Pancreas (tissue), 10 donors: ENCODE data around the gene LAMA2. TPM values are rescaled to one million over a fixed set of nuclear protein-coding genes. Genes with fewer than 3 reads are reported as not detected.
"Not testable (repeated sequence)": the region's sequence is repeated elsewhere in the genome, so short reads cannot be mapped to it uniquely, and the experiment has no call there.

Experiments used
- ATAC-seq, 4 donors: fragments of 200-7000 bp; cut with Tn5 transposase; one replicate each; pipeline versions ENCODE4 v1.8.0 to v1.9.1; 2020; ENCODE audit warnings: mild to moderate bottlenecking in 4 of 4, moderate library complexity in 4 of 4
- DNase-seq, 6 donors: peaks; one replicate each; pipeline ENCODE4 v3.0.0-alpha.2; 2020
- FAIRE-seq: peaks from 2 replicates; lab custom pipeline; 2012; peaks lifted over from hg19 to GRCh38; lab: Jason Lieb, UNC
- H3K27ac ChIP-seq, 4 donors: fragments of 200-600 bp; sonication (generic); 1 replicate in 3 of 4; 2 replicates in 1 of 4; pipeline versions ENCODE4 v1.5.0 to v1.8.0; 2020
- H3K27me3 ChIP-seq, 4 donors: fragments of 200-600 bp; one replicate each; pipeline ENCODE4 v1.8.0; 2021
- H3K36me3 ChIP-seq, 3 donors: fragments of 200-600 bp; sonication (generic) in 1 of 3; one replicate each; pipeline versions ENCODE4 v1.5.0 to v1.8.0; 2020 to 2021
- H3K4me1 ChIP-seq, 3 donors: fragments of 200-600 bp; one replicate each; pipeline ENCODE4 v1.8.0; 2021
- H3K4me3 ChIP-seq, 4 donors: fragments of 200-600 bp; sonication (generic) in 2 of 4; one replicate each; pipeline versions ENCODE4 v1.5.0 to v1.8.0; 2020 to 2021
- H3K9me3 ChIP-seq, 4 donors: fragments of 200-600 bp; one replicate each; pipeline ENCODE4 v1.8.0; 2021
- CTCF ChIP-seq, 4 donors: fragments of 200-600 bp; sonication (generic) in 3 of 4; IDR thresholded peaks; one replicate each; pipeline versions ENCODE4 v1.5.0 to v1.8.0; 2021; ENCODE audit warnings: antibody characterized with exemption in 4 of 4
- WGBS, 2 donors: extraction: QIAGEN DNeasy Blood & Tissue Kit; methylation state at CpG; one replicate each; pipeline ENCODE4 v1.1.7; 2013; 5-methylcytosine and 5-hydroxymethylcytosine counted together
- intact Hi-C, 3 donors: fragments of 100-400 bp; cut with DNase I; formaldehyde crosslinking; loops; one replicate each; pipeline versions ENCODE4 v1.11.1 to v1.14.2; 2022
- polyA plus RNA-seq, 2 donors: library from polyadenylated mRNA; stranded (reverse); fragments of 200-250 nt; gene quantifications; one replicate each; pipeline ENCODE4 v1.2.3, GENCODE V29; 2013
- total RNA-seq, 6 donors: library from RNA; stranded (reverse); fragmentation: NEBNext Ultra II Directional in 4 of 6; extraction: Animal tissue kit (Norgen Biotek cat#: 25700) in 4 of 6; gene quantifications; one replicate each; pipeline versions ENCODE4 v1.2.1 to v1.2.4, GENCODE V29; 2021 to 2023
- donor health status: healthy with polysubstance abuse.
- donor health status: DM: no; HTN: no; CAD: no; lungs with moderate emphysema.
- donor health status: DM: no; HTN: no; CAD: no.
- donor health status: control.
- donor health status: control.
- donor health status: Bipolar disorder and iron deficiency.
- donor health status: DM: yes; HTN: yes; CAD: no.
- donor health status: DM: no; HTN: no; CAD: no.
- donor health status: DM: no; HTN: no; CAD: no.
- donor health status: DM: yes; HTN: yes; CAD: no.

Gene LAMA2
- total and polyA plus RNA-seq, 8 donors = 1.2 to 26.2 (median 6.2) TPM

DNA sequence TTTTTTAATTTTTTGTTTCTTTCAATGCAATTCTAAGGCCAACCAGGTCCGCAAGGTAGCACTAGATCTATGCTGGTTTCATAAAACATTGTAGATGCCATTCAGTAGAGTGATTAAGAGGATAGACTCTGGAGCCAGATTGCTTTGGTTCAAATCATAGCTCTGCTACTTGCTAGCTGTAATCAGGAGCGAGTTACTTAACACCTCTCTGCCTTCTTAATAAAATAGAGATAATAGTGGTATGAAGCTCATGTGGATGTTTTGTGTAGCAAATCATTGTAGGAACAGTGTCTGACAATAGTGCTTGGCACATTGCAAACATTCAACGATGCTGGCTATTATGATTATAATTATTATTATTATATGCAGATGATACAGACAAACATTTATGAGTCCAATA, 164.9 kb downstream of the LAMA2 start:
- Histone ChIP-seq H3K36me3 (no peaks in the 10 kb centered on the region), H3K4me1 (no peaks in the 10 kb centered on the region), H3K27me3 (no peaks in the 10 kb centered on the region), H3K4me3 (no peak overlapping the region), H3K27ac (no peak overlapping the region), H3K9me3 (no peaks in the 10 kb centered on the region)
- no peak for FAIRE-seq
- TF ChIP-seq CTCF (IDR thresholded peaks at IDR 0.05) = no peak
- WGBS, 2 donors = 60 to 75% methylated on average over 3 of the region's 3 CpGs
- no peak for DNase-seq
- ATAC-seq = no peak
- intact Hi-C loops = no loop called here

GRCh38 chr6:129050086-129050485, 167.1 kb downstream of the LAMA2 start:
- TF ChIP-seq CTCF (IDR thresholded peaks at IDR 0.05) = no peak
- intact Hi-C loops = no loop called here
- FAIRE-seq = no peak

DNA sequence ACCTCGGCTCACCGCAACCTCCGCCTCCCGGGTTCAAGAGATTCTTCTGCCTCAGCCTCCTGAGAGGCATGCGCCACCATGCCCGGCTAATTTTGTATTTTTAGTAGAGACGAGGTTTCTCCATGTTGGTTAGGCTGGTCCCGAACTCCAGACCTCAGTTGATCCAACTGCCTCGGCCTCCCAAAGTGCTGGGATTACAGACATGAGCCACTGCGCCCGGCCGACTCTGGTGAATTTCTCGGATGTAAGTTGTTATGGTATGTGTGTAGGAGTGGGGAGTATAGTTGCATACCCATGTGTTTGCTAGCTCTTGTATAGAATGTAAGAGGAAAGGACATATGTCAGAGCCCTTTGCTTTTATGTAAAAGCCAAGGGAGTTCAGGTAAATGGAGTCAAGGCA, 170.2 kb downstream of the LAMA2 start:
- H3K27me3 ChIP-seq, intact Hi-C loops, H3K27ac ChIP-seq, H3K4me1 ChIP-seq, DNase-seq, H3K4me3 ChIP-seq, H3K9me3 ChIP-seq, FAIRE-seq, ATAC-seq, H3K36me3 ChIP-seq: not testable (repeated sequence)
- 76 to 88% methylated on average over 13 of the region's 13 CpGs for WGBS, 2 donors

More at GRCh38 chr6:129050086-129050485, 167.1 kb downstream of the LAMA2 start:
- H3K4me1 ChIP-seq = no peaks in the 10 kb centered on the region
- DNase-seq (no peak), ATAC-seq (no peak)
- H3K27me3 ChIP-seq = no peaks in the 10 kb centered on the region
- H3K27ac ChIP-seq = no peak overlapping the region
- no peaks in the 10 kb centered on the region for H3K9me3 ChIP-seq
- H3K4me3 ChIP-seq = no peak overlapping the region
- no peaks in the 10 kb centered on the region for H3K36me3 ChIP-seq
- 63 to 69% methylated on average over 4 of the region's 4 CpGs for WGBS, 2 donors

DNA sequence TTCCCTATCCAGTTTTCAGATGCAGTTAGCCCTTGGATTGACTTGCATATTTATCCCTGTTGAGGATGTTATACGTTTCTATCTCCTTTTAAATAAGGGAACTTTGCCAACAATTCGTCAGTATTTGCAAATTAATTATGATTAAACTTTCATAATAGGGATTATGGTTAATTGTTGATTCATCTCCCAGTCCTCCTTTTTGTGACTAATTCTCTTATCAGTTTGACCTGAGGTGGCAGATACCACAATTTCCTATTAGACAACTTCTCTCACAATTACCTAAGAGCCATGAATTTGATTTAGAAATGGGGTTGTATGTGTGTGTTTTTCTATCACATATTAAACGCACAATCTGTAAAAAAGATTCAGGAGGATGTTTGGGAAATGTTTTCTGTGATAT, 172.9 kb downstream of the LAMA2 start:
- Histone ChIP-seq H3K27me3 (no peaks in the 10 kb centered on the region), H3K4me3 (no peak overlapping the region), H3K9me3 (no peaks in the 10 kb centered on the region), H3K36me3 (no peaks in the 10 kb centered on the region), H3K27ac (no peak overlapping the region), H3K4me1 (no peaks in the 10 kb centered on the region)
- FAIRE-seq = no peak
- no peak for ATAC-seq
- intact Hi-C loops = no loop called here
- no peak for TF ChIP-seq CTCF (IDR thresholded peaks at IDR 0.05)
- 27 to 39% methylated on average over 3 of the region's 3 CpGs for WGBS, 2 donors
- no peak for DNase-seq

DNA sequence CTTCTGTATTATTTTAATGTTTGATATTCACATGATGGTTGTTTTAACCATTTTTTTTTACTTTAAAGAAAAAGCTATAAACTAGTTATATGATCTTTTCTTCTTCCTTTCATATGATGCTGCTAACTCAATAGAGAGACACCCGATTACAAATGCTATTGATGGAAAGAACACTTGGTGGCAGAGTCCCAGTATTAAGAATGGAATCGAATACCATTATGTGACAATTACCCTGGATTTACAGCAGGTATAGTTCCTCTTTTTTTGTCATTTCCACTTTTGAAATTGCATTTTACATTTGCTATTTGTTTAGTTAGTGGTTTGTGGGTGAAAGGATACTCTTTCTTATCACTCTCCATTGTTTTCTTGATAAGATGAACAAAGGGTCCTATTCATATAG, 176.7 kb downstream of the LAMA2 start:
- no peak for ATAC-seq
- no peak for DNase-seq
- intact Hi-C loops = no loop called here
- H3K27ac ChIP-seq = no peak overlapping the region
- no peak for TF ChIP-seq CTCF (IDR thresholded peaks at IDR 0.05)
- H3K4me3 ChIP-seq = no peak overlapping the region
- no peaks in the 10 kb centered on the region for H3K36me3 ChIP-seq
- 57 to 69% methylated on average over 2 of the region's 2 CpGs for WGBS, 2 donors
- no peaks in the 10 kb centered on the region for H3K9me3 ChIP-seq
- no peak for FAIRE-seq
- H3K4me1 ChIP-seq = no peaks in the 10 kb centered on the region
- no peaks in the 10 kb centered on the region for H3K27me3 ChIP-seq

DNA sequence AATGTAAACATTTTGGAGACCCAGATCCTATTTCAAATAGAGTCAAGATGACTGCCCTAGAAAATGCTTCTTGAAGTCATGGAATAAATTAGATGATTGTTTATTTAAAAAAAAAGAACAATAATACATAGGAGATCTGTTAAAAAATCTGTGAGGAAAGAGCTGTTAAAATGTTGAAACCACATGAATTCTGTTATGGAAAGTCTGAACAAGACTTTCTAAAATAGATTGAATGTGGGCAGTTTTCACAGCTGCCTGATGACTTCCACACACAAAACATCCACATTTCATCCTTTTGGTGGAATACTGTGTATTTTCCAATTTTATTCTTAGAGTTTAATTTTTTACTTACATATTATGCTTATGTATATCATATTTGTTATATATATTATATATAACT, 186.1 kb downstream of the LAMA2 start:
- DNase-seq (no peak), ATAC-seq (no peak), FAIRE-seq (no peak)

More for the DNA sequence above, 186.1 kb downstream of the LAMA2 start:
- Histone ChIP-seq H3K27me3 (no peaks in the 10 kb centered on the region), H3K4me1 (no peaks in the 10 kb centered on the region), H3K9me3 (no peaks in the 10 kb centered on the region), H3K27ac (no peak overlapping the region), H3K4me3 (no peak overlapping the region), H3K36me3 (no peaks in the 10 kb centered on the region)
- intact Hi-C loops = no loop called here
- TF ChIP-seq CTCF (IDR thresholded peaks at IDR 0.05) = no peak
